WTC11 (cell line): ENCODE data around the gene PNISR. TPM values are rescaled to one million over a fixed set of nuclear protein-coding genes. Genes with fewer than 3 reads are reported as not detected.

Experiments
- ATAC-seq: fragments of 200-7000 bp; cut with Tn5 transposase; 2 replicates; pipeline ENCODE4 v1.10.0; 2021; ENCODE audit warnings: mild to moderate bottlenecking, moderate library complexity
- CTCF ChIA-PET: fragments of 300-600 bp; sonication (Branson Sonifier 250); formaldehyde crosslinking; loops from one replicate; lab custom pipeline; 2021; ENCODE audit warnings: antibody characterized with exemption; lab: Charles Lee
- POLR2A ChIA-PET: fragments of 350-600 bp; sonication (Branson Sonifier 250); formaldehyde crosslinking; loops from one replicate; lab custom pipeline; 2021; ENCODE audit warnings: antibody characterized with exemption; lab: Charles Lee
- DNase-seq: peaks from one replicate; pipeline ENCODE4 v3.0.0; 2021; ENCODE audit warnings: low spot score
- H3K27ac Mint-ChIP-seq: 2 replicates; pipeline ENCODE4 v1.8.0; 2021; ENCODE audit warnings: mixed read lengths
- H3K27me3 Mint-ChIP-seq: 2 replicates; pipeline ENCODE4 v1.8.0; 2021; ENCODE audit warnings: low read depth, mild to moderate bottlenecking, moderate library complexity, mixed read lengths
- H3K36me3 Mint-ChIP-seq: 2 replicates; pipeline ENCODE4 v1.8.0; 2021; ENCODE audit warnings: mixed read lengths
- H3K4me1 Mint-ChIP-seq: 2 replicates; pipeline ENCODE4 v1.8.0; 2022; ENCODE audit warnings: mixed read lengths
- H3K4me3 Mint-ChIP-seq: 2 replicates; pipeline ENCODE4 v1.8.0; 2021; ENCODE audit warnings: mild to moderate bottlenecking, moderate library complexity, mixed read lengths
- H3K9me3 Mint-ChIP-seq: 2 replicates; pipeline ENCODE4 v1.8.0; 2021; ENCODE audit warnings: mixed read lengths
- ATF1 ChIP-seq: sonication (generic); formaldehyde crosslinking; IDR thresholded peaks from 2 replicates; pipeline ENCODE4 v1.8.1; 2023; ENCODE audit warnings: mild to moderate bottlenecking, moderate library complexity, missing genetic modification reagents
- CDX4 ChIP-seq: fragments of 250-450 bp; sonication (Bioruptor Pico); IDR thresholded peaks from 2 replicates; pipeline ENCODE4 v1.9.0; 2021; ENCODE audit warnings: moderate library complexity, mild to moderate bottlenecking, inconsistent platforms, borderline replicate concordance
- E2F4 ChIP-seq: sonication (generic); formaldehyde crosslinking; IDR thresholded peaks from 2 replicates; pipeline ENCODE4 v1.8.1; 2022; ENCODE audit warnings: low read depth, mild to moderate bottlenecking, moderate library complexity, missing genetic modification reagents, borderline replicate concordance
- ERG ChIP-seq: fragments of 250-450 bp; sonication (Bioruptor Pico); IDR thresholded peaks from 2 replicates; pipeline ENCODE4 v1.8.0; 2021; ENCODE audit warnings: mild to moderate bottlenecking
- GTF2I ChIP-seq: fragments of 250-450 bp; sonication (Bioruptor Pico); conservative IDR thresholded peaks from 2 replicates; pipeline ENCODE4 v1.4.0; 2021; ENCODE audit warnings: mild to moderate bottlenecking
- HMGA2 ChIP-seq: fragments of 250-450 bp; sonication (Bioruptor Pico); IDR thresholded peaks from 2 replicates; pipeline ENCODE4 v1.4.0; 2021; ENCODE audit warnings: mild to moderate bottlenecking, moderate library complexity
- IRF2 ChIP-seq: sonication (generic); formaldehyde crosslinking; IDR thresholded peaks from 2 replicates; pipeline ENCODE4 v1.8.0; 2022; ENCODE audit warnings: low read depth, missing genetic modification reagents, borderline replicate concordance
- JAZF1 ChIP-seq: fragments of 250-450 bp; sonication (Bioruptor Pico); IDR thresholded peaks from 2 replicates; pipeline ENCODE4 v1.9.0; 2021; ENCODE audit warnings: moderate library complexity, mild to moderate bottlenecking, inconsistent platforms
- PREB ChIP-seq: sonication (generic); formaldehyde crosslinking; IDR thresholded peaks from 2 replicates; pipeline ENCODE4 v1.8.1; 2022; ENCODE audit warnings: mild to moderate bottlenecking, missing genetic modification reagents, moderate library complexity, borderline replicate concordance
- PRRX2 ChIP-seq: fragments of 250-450 bp; sonication (Bioruptor Pico); IDR thresholded peaks from 2 replicates; pipeline ENCODE4 v1.8.0; 2021; ENCODE audit warnings: mild to moderate bottlenecking
- RELA ChIP-seq: sonication (generic); formaldehyde crosslinking; IDR thresholded peaks from 2 replicates; pipeline ENCODE4 v1.8.1; 2022; ENCODE audit warnings: missing genetic modification reagents, mild to moderate bottlenecking, borderline replicate concordance
- RORB ChIP-seq: fragments of 250-450 bp; sonication (Bioruptor Pico); IDR thresholded peaks from 2 replicates; pipeline ENCODE4 v1.9.0; 2021; ENCODE audit warnings: mild to moderate bottlenecking
- TEAD1 ChIP-seq: sonication (generic); formaldehyde crosslinking; IDR thresholded peaks from 2 replicates; pipeline ENCODE4 v1.8.0; 2022; ENCODE audit warnings: mild to moderate bottlenecking, missing genetic modification reagents
- TEAD4 ChIP-seq: sonication (generic); formaldehyde crosslinking; IDR thresholded peaks from 2 replicates; pipeline ENCODE4 v1.8.0; 2022; ENCODE audit warnings: mild to moderate bottlenecking, missing genetic modification reagents
- ZBTB21 ChIP-seq: sonication (generic); formaldehyde crosslinking; IDR thresholded peaks from 2 replicates; pipeline ENCODE4 v1.8.1; 2023; ENCODE audit warnings: mild to moderate bottlenecking, missing genetic modification reagents, borderline replicate concordance
- ZNF121 ChIP-seq: sonication (generic); formaldehyde crosslinking; IDR thresholded peaks from 2 replicates; pipeline ENCODE4 v1.8.0; 2023; ENCODE audit warnings: missing genetic modification reagents
- ZNF219 ChIP-seq: sonication (generic); formaldehyde crosslinking; IDR thresholded peaks from 2 replicates; pipeline ENCODE4 v1.8.0; 2023; ENCODE audit warnings: missing genetic modification reagents, mild to moderate bottlenecking, borderline replicate concordance
- ZNF232 ChIP-seq: sonication (generic); formaldehyde crosslinking; IDR thresholded peaks from 2 replicates; pipeline ENCODE4 v1.8.0; 2022; ENCODE audit warnings: mild to moderate bottlenecking, missing genetic modification reagents
- ZNF281 ChIP-seq: sonication (generic); formaldehyde crosslinking; IDR thresholded peaks from 2 replicates; pipeline ENCODE4 v1.8.0; 2023; ENCODE audit warnings: mild to moderate bottlenecking, missing genetic modification reagents
- ZNF423 ChIP-seq: fragments of 250-450 bp; sonication (Bioruptor Pico); IDR thresholded peaks from 2 replicates; pipeline ENCODE4 v2.1.2; 2022; ENCODE audit warnings: mild to moderate bottlenecking, moderate library complexity
- ZSCAN18 ChIP-seq: fragments of 250-450 bp; sonication (Bioruptor Pico); IDR thresholded peaks from 2 replicates; pipeline ENCODE4 v2.1.2; 2022; ENCODE audit warnings: mild to moderate bottlenecking, moderate library complexity
- total RNA-seq: library from RNA; stranded (reverse); gene quantifications from 3 replicates; pipeline ENCODE4 v1.2.3, GENCODE V29; 2021

PNISR gene
- total RNA-seq, 1 experiment from 2014 or later = 156 TPM

GRCh38 chr6:99362678-99363268 lies 62.3 kb downstream of the PNISR start (continued):
- no peak for TF ChIP-seq ZNF281 (CRISPR knock-in tag)
- no peak for TF ChIP-seq TEAD4 (CRISPR knock-in tag)

- Mint-ChIP-seq H3K4me3 (no peak overlapping the region), H3K9me3 (no peaks in the 10 kb centered on the region)
These were observed 65.3 kb downstream of the PNISR start for GRCh38 chr6:99359800-99360199.

GRCh38 chr6:99356641-99357040 lies 68.5 kb downstream of the PNISR start:
- POLR2A ChIA-PET = no interaction called here
- CTCF ChIA-PET = no interaction called here
- ATAC-seq = no peak

More at GRCh38 chr6:99359800-99360199, 65.3 kb downstream of the PNISR start:
- DNase-seq (no peak), ATAC-seq (no peak)
- POLR2A ChIA-PET = no interaction called here
- Mint-ChIP-seq H3K4me1 (0 out of 2 replicates have a peak, but pooled peaks cover 2% of the 10 kb centered on the region), H3K27ac (no peak overlapping the region), H3K36me3 (no peaks in the 10 kb centered on the region), H3K27me3 (peaks cover 8% of the 10 kb centered on the region)
- CTCF ChIA-PET = interaction anchor here (2.2 kb wide), 1 partner anchor 29 kb away, joined by 10 read pairs; no protein-coding TSS in a partner anchor
- no peak for TF ChIP-seq IRF2 (CRISPR knock-in tag)
- no peak for TF ChIP-seq ZNF423 (CRISPR knock-in tag)
- no peak for TF ChIP-seq ZNF121 (CRISPR knock-in tag)
- no peak for TF ChIP-seq RORB (CRISPR knock-in tag)

GRCh38 chr6:99354983-99355382 lies 70.1 kb downstream of the PNISR start:
- POLR2A ChIA-PET = no interaction called here
- peaks cover 17% of the 10 kb centered on the region for H3K27me3 Mint-ChIP-seq
- no peak for ATAC-seq
- TF ChIP-seq PREB (CRISPR knock-in tag) = no peak
- no peak for TF ChIP-seq E2F4
- no peak for TF ChIP-seq CDX4
- no peak for TF ChIP-seq ZSCAN18 (CRISPR knock-in tag)
- TF ChIP-seq GTF2I (CRISPR knock-in tag) = no peak
- no peak overlapping the region for H3K4me3 Mint-ChIP-seq
- no peaks in the 10 kb centered on the region for H3K9me3 Mint-ChIP-seq
- H3K36me3 Mint-ChIP-seq = no peaks in the 10 kb centered on the region
- CTCF ChIA-PET = no interaction called here
- H3K27ac Mint-ChIP-seq = no peak overlapping the region
- no peak for DNase-seq
- peaks cover 9% of the 10 kb centered on the region for H3K4me1 Mint-ChIP-seq

More at GRCh38 chr6:99356641-99357040, 68.5 kb downstream of the PNISR start:
- Mint-ChIP-seq H3K4me3 (no peak overlapping the region), H3K9me3 (no peaks in the 10 kb centered on the region), H3K27me3 (peaks cover 8% of the 10 kb centered on the region), H3K27ac (no peak overlapping the region), H3K36me3 (no peaks in the 10 kb centered on the region), H3K4me1 (no peaks in the 10 kb centered on the region)
- TF ChIP-seq PRRX2 (CRISPR knock-in tag) (no peak), E2F4 (no peak), ZNF219 (no peak), ERG (CRISPR knock-in tag) (no peak), ATF1 (CRISPR knock-in tag) (no peak), JAZF1 (CRISPR knock-in tag) (no peak), HMGA2 (CRISPR knock-in tag) (no peak), ZNF232 (CRISPR knock-in tag) (no peak), TEAD1 (CRISPR knock-in tag) (no peak), ZBTB21 (CRISPR knock-in tag) (no peak), RELA (CRISPR knock-in tag) (no peak)
- no peak for DNase-seq
